ENCODE results near the gene CAPN13. TPM values are rescaled to one million over a fixed set of nuclear protein-coding genes. Genes with fewer than 3 reads are reported as not detected.

The CAPN13 gene
- total and polyA plus RNA-seq, 2 donors (not counting 1 experiment from before 2014, with no cell fraction given): not detected

DNA sequence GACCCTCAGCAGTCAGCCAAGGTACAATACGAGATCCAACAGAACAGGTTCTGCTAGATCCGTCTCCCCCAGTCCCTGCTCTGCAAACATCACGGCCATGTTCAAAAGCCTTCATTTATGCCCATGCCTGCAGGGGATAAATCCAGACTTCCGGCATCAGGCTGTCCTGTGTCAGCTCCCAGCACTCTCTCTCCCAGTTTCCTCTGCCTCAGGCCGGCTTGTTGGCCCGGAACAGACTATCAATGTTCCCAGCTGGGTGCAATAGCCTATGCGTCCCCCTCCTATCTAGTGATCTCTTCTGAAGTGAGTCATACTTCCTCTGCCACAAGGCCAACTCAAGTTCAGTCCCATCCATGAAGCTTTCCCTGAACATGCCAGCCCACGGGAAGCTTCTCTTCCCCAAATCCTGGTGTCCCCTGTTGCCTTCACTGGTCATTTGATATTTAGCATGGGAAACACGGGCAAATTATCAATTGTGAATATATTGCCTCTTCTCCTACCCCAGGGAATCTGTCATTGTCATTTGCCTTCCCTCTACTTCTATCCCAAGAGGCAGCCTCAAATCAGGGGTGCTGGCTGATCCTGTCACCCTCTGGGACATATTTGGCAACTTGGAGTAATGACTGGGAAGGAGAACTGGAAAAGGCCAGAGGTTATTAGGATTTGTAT is 51.1 kb downstream of the CAPN13 start:
- WGBS (ENCODE audit: insufficient coverage): 75% methylated on average over 7 of the region's 9 CpGs
- ChIA-PET CTCF (no interaction called here), POLR2A (no interaction called here)
- Histone ChIP-seq H3K79me2 (ENCODE audit: control insufficient read depth, insufficient read depth, low read length) (no peaks in the 10 kb centered on the region), H4K20me1 (ENCODE audit: control insufficient read depth, insufficient read depth, low read length, poor library complexity, severe bottlenecking) (no peaks in the 10 kb centered on the region), H2AFZ (ENCODE audit: insufficient read depth, low read depth, low read length, poor library complexity, severe bottlenecking) (no peak overlapping the region), H3K9me3 (ENCODE audit: control extremely low read depth in 1 of 3, control insufficient read depth in 2 of 3, insufficient read depth in 1 of 3, low read length in 2 of 3) (no peaks in the 10 kb centered on the region), H3K4me2 (replicated peaks; ENCODE audit: low read depth, low read length, poor library complexity, severe bottlenecking) (no peak overlapping the region), H3K4me3 (ENCODE audit: control extremely low read depth in 1 of 5, extremely low read depth in 1 of 5, insufficient read depth in 1 of 5, low read depth in 2 of 5, low read length in 4 of 5) (no peak overlapping the region), H3K27me3 (replicated peaks in 1 of 4; ENCODE audit: control extremely low read depth in 1 of 4, control insufficient read depth in 3 of 4, insufficient read depth in 4 of 4, low read length in 3 of 4) (peaks cover 0 to 1% (median 0%) of the 10 kb centered on the region in 4 experiments), H3K36me3 (replicated peaks in 1 of 2; ENCODE audit: control extremely low read depth in 1 of 2, control insufficient read depth in 1 of 2, extremely low read depth in 1 of 2, insufficient read depth in 2 of 2, low read length in 1 of 2) (no peaks in the 10 kb centered on the region), H3K9ac (ENCODE audit: low read length) (no peak overlapping the region), H3K27ac (ENCODE audit: low read length in 2 of 2) (no peak overlapping the region), H3K4me1 (ENCODE audit: control insufficient read depth in 2 of 2, insufficient read depth in 2 of 2, low read length in 2 of 2) (no peaks in the 10 kb centered on the region)
- TF ChIP-seq, protein P1, sequence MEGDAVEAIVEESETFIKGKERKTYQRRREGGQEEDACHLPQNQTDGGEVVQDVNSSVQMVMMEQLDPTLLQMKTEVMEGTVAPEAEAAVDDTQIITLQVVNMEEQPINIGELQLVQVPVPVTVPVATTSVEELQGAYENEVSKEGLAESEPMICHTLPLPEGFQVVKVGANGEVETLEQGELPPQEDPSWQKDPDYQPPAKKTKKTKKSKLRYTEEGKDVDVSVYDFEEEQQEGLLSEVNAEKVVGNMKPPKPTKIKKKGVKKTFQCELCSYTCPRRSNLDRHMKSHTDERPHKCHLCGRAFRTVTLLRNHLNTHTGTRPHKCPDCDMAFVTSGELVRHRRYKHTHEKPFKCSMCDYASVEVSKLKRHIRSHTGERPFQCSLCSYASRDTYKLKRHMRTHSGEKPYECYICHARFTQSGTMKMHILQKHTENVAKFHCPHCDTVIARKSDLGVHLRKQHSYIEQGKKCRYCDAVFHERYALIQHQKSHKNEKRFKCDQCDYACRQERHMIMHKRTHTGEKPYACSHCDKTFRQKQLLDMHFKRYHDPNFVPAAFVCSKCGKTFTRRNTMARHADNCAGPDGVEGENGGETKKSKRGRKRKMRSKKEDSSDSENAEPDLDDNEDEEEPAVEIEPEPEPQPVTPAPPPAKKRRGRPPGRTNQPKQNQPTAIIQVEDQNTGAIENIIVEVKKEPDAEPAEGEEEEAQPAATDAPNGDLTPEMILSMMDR (IDR thresholded peaks at IDR 0.05): no peak
- no peak for TF ChIP-seq EZH2 (IDR thresholded peaks at IDR 0.05; ENCODE audit: borderline replicate concordance, insufficient read depth, low read depth, low read length, poor library complexity, severe bottlenecking)
- no peak for ATAC-seq (ENCODE audit: low read depth)
- no peak for DNase-seq
- Mint-ChIP-seq H3K27me3 (peaks cover 40% of the 10 kb centered on the region), H3K4me3 (no peak overlapping the region), H3K4me1 (no peaks in the 10 kb centered on the region), H3K27ac (no peak overlapping the region), H3K9me3 (ENCODE audit: insufficient read depth) (no peaks in the 10 kb centered on the region)
- intact Hi-C loops (cut with micrococcal nuclease): no loop called here

DNA sequence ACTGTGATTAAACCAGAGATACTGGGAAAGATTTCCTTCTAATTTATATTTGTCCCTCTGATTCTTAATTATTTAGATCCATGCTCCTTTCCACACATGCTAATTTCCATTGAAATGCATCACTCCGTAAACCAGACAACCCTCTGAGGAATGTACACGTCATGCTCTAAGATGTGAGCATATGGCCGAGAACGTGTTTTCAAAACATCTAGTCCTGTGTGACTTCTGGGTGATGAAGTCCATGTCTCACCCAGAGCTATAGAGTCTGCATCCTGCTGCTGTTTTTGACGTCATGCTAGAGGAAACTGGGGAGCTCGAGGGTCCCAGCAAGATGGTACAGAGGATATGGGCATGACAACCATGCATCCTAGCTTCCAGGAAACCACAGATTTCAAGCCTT is 53.6 kb downstream of the CAPN13 start:
- H3K36me3 ChIP-seq (replicated peaks in 1 of 2; ENCODE audit: control extremely low read depth in 1 of 2, control insufficient read depth in 1 of 2, extremely low read depth in 1 of 2, insufficient read depth in 2 of 2, low read length in 1 of 2): no peaks in the 10 kb centered on the region
- Mint-ChIP-seq H3K9me3 (ENCODE audit: insufficient read depth) (no peaks in the 10 kb centered on the region), H3K27me3 (peaks cover 36% of the 10 kb centered on the region), H3K4me3 (no peak overlapping the region), H3K4me1 (no peaks in the 10 kb centered on the region), H3K27ac (no peak overlapping the region)
- ATAC-seq (ENCODE audit: low read depth) (no peak), DNase-seq (no peak)
- intact Hi-C loops (cut with micrococcal nuclease): no loop called here
- no peak overlapping the region for H3K9ac ChIP-seq (ENCODE audit: low read length)
- H3K4me2 ChIP-seq (replicated peaks; ENCODE audit: low read depth, low read length, poor library complexity, severe bottlenecking): no peak overlapping the region
- H4K20me1 ChIP-seq (ENCODE audit: control insufficient read depth, insufficient read depth, low read length, poor library complexity, severe bottlenecking): no peaks in the 10 kb centered on the region
- no peak overlapping the region for H3K27ac ChIP-seq (ENCODE audit: low read length in 2 of 2)
- H3K79me2 ChIP-seq (ENCODE audit: control insufficient read depth, insufficient read depth, low read length): no peaks in the 10 kb centered on the region
- H3K27me3 ChIP-seq (replicated peaks in 1 of 4; ENCODE audit: control extremely low read depth in 1 of 4, control insufficient read depth in 3 of 4, insufficient read depth in 4 of 4, low read length in 3 of 4): peaks cover 0 to 6% (median 0%) of the 10 kb centered on the region in 4 experiments
- WGBS (ENCODE audit: insufficient coverage): 62% methylated on average over 6 of the region's 6 CpGs
- ChIA-PET CTCF (no interaction called here), POLR2A (no interaction called here)
- no peaks in the 10 kb centered on the region for H3K4me1 ChIP-seq (ENCODE audit: control insufficient read depth in 2 of 2, insufficient read depth in 2 of 2, low read length in 2 of 2)
- H2AFZ ChIP-seq (ENCODE audit: insufficient read depth, low read depth, low read length, poor library complexity, severe bottlenecking): no peak overlapping the region
- TF ChIP-seq EZH2 (IDR thresholded peaks at IDR 0.05; ENCODE audit: borderline replicate concordance, insufficient read depth, low read depth, low read length, poor library complexity, severe bottlenecking): no peak
- TF ChIP-seq, protein P1 (IDR thresholded peaks at IDR 0.05): no peak
- H3K9me3 ChIP-seq (ENCODE audit: control extremely low read depth in 1 of 3, control insufficient read depth in 2 of 3, insufficient read depth in 1 of 3, low read length in 2 of 3): no peaks in the 10 kb centered on the region
- no peak overlapping the region for H3K4me3 ChIP-seq (ENCODE audit: control extremely low read depth in 1 of 5, extremely low read depth in 1 of 5, insufficient read depth in 1 of 5, low read depth in 2 of 5, low read length in 4 of 5)
